Embryonic facial prominence (tissue), 1 donor: ENCODE results near the gene BEND4.

Experiments used
- DNase-seq: peaks from one replicate; pipeline ENCODE4 v3.0.0-alpha.2; 2016; ENCODE audit errors: extremely low spot score

The BEND4 gene

GRCh38 chr4:42104521-42104920 is 47.9 kb downstream of the BEND4 start:
- DNase-seq = no peak

DNA sequence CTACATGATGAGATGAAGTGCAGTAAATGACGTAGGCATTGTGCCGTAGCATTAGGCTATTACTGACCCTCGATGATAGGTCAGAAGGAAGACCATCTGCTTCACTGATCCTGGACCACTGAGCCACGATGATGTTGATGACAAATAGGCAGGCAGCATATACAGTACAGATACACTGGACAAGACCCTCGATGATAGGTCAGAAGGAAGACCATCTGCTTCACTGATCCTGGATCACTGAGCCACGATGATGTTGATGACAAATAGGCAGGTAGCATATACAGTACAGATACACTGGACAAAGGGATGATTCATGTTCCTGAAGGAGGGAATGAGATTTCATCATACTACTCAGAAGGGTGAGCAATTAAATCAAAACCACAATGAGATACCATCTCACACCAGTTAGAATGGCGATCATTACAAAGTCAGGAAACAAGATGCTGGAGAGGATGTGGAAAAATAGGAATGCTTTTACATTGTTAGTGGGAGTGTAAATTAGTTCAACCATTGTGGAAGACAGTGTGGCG is 50.9 kb downstream of the BEND4 start:
- no peak for DNase-seq

DNA sequence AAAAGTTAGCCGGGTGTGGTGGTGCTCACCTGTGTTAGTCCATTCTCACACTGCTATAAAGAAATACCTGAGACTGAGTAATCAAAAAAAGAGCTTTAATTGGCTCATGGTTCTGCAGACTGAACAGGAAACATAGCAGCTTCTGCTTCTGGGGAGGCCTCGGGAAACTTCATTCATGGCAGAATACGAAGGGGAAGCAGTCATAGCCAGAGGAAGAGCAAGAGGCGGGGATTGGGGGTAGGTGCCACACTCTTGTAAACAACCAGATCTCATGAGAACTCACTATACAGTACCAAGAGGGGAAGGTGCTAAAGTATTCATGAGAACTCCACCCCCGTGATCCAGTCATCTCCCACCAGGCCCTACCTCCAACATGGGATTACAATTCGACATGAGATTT is 64.1 kb downstream of the BEND4 start:
- no peak for DNase-seq

GRCh38 chr4:42083816-42084215 is 68.6 kb downstream of the BEND4 start:
- DNase-seq = no peak

GRCh38 chr4:42080306-42080705 is 72.1 kb downstream of the BEND4 start:
- no peak for DNase-seq

DNA sequence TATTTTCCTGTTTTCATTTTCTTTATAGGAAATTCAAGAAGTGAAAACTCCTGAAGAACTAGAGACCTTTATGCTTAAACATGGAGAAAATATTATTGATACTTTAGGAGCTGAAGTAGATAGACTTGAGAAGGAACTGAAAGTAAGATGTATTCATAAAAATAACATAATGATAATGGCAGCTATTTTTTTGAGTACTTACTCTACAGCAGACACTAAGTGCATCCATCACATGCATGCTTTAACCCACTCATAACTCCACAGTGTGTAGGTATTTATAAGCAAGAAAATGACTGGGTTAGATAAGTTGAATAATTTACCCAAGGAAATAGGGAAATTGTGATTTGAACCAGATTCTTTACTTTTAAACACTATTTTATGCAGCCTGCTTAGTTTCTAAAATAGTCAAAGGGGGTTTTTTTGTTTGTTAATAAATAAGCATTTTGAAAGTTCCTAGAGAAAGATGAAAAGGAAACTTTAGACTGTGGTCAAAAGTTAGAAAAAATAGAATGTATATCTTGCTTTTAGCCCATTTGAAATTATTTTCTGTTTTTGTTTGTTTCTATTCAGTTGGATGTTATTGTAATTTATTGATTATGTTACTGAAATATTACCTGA is 74.2 kb downstream of the BEND4 start:
- no peak for DNase-seq

DNA sequence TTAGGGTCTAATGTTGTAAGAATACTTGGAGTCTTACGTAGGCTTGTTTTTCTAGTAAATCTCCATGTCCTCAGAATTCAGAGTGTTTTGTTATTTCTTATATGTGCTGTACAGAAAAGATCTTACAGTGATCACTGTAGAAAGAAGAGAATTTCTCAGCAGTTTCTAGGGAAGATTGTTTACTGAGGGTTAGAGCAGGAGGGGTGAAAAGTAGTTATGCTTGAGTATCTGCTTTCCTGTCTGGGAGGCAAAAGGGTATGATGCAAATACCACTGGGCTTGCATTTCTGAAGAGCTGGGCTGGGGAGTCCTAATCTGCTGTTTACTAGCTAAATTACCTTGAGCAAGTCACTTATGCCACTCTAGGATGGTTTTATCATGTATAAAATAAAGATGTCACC is 78.2 kb downstream of the BEND4 start:
- no peak for DNase-seq

DNA sequence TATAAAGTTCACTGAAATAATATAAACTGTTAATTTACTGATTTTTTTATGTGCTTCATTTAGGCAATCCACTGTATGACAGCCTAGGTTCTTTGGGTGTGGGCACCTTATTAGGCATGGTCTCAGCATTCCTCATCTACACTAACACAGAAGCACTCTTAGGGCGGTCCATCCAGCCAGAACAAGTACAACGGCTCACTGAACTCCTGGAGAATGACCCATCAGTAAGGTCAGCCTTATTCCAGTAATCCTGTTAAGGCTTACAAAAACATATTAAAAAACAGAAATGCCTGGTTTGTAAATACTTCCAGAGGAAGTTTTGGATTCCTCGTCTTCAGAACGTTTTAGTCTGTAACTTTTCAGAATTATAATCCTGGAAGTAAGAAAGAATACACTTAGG is 82.0 kb downstream of the BEND4 start:
- no peak for DNase-seq

DNA sequence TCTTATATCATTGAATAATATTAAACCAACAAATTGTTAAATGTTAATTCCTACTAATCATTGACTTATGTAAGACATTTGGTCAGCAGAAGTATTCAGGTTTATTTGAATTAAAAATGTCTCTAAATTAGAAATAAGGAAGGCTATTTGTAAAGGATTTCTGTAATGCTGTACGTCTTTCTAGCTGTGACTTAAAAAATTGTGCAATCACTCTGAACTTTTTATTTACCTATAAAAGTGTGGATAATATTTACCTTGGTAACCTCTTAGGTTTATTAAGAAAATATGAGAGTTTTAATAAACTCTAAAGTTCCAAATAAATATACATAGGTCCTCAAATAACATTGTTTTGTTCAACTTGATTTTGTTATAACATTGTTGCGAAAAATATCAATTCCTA is 85.2 kb downstream of the BEND4 start:
- DNase-seq = no peak

- no peak for DNase-seq
These were observed 86.1 kb downstream of the BEND4 start for GRCh38 chr4:42066402-42066801.
